ENCODE measurements around the gene PTPRB.

GRCh38 chr12:70660002-70660604 lies 22.9 kb upstream of the PTPRB start:
- TF ChIP-seq POLR2A (IDR thresholded peaks at IDR 0.05) (no peak), CTCF (IDR thresholded peaks at IDR 0.05) (no peak)
